Mesodermal cell (in vitro differentiated cells): ENCODE data around the gene NMBR.
"Not testable (repeated sequence)": the region's sequence is repeated elsewhere in the genome, so short reads cannot be mapped to it uniquely, and the experiment has no call there.

Experiments
- H3K27ac ChIP-seq: 2 replicates; pipeline ENCODE4 v1.7.0; 2013; ENCODE audit warnings: mild to moderate bottlenecking, low read depth, low read length, moderate library complexity; ENCODE audit not compliant: severe bottlenecking
- H3K36me3 ChIP-seq: 2 replicates; pipeline ENCODE4 v1.7.1; 2013; ENCODE audit warnings: mild to moderate bottlenecking, low read length, moderate library complexity; ENCODE audit not compliant: control insufficient read depth, insufficient read depth
- H3K4me1 ChIP-seq: one replicate; pipeline ENCODE4 v1.7.1; 2013; ENCODE audit warnings: mild to moderate bottlenecking, low read length; ENCODE audit not compliant: insufficient read depth, control insufficient read depth, poor library complexity, severe bottlenecking
- H3K4me3 ChIP-seq: 2 replicates; pipeline ENCODE4 v1.7.0; 2013; ENCODE audit warnings: low read length, control low read depth, mild to moderate bottlenecking; ENCODE audit not compliant: insufficient read depth, poor library complexity, severe bottlenecking; ENCODE audit errors: extremely low read depth
- H3K9me3 ChIP-seq: 2 replicates; pipeline ENCODE4 v1.7.1; 2013; ENCODE audit warnings: mild to moderate bottlenecking, low read length, moderate library complexity; ENCODE audit not compliant: control insufficient read depth
- WGBS, 2 experiments: methylation state at CpG; one replicate each; pipeline ENCODE4 v1.1.5; 2013; ENCODE audit warnings: missing lambda C conversion rate in 2 of 2; ENCODE audit not compliant: insufficient coverage in 2 of 2; 5-methylcytosine and 5-hydroxymethylcytosine counted together

NMBR gene

GRCh38 chr6:142117366-142117765 is 29.6 kb downstream of the NMBR start:
- Histone ChIP-seq H3K27ac (no peak overlapping the region), H3K4me3 (no peak overlapping the region), H3K4me1 (no peaks in the 10 kb centered on the region), H3K9me3 (no peaks in the 10 kb centered on the region), H3K36me3 (no peaks in the 10 kb centered on the region)
- WGBS, 2 experiments = no CpG with 5 or more reads among the region's 2 CpGs

- no peaks in the 10 kb centered on the region for H3K9me3 ChIP-seq
- H3K4me1 ChIP-seq = no peaks in the 10 kb centered on the region
- no peak overlapping the region for H3K4me3 ChIP-seq
- 4% methylated on average over 4 of the region's 4 CpGs; no CpG with 5 or more reads in 1 of the 2 experiments for WGBS, 2 experiments
- H3K27ac ChIP-seq = no peak overlapping the region
- H3K36me3 ChIP-seq = no peaks in the 10 kb centered on the region
These were observed 34.4 kb downstream of the NMBR start for GRCh38 chr6:142112451-142113061.

GRCh38 chr6:142110820-142111219 is 36.1 kb downstream of the NMBR start:
- H3K4me1 ChIP-seq = not testable (repeated sequence)
- 90 to 100% methylated on average over 7 to 8 of the region's 9 CpGs for WGBS, 2 experiments

GRCh38 chr6:142104820-142105219 is 42.1 kb downstream of the NMBR start:
- not testable (repeated sequence) for H3K9me3 ChIP-seq, H3K27ac ChIP-seq, H3K4me1 ChIP-seq, H3K36me3 ChIP-seq, H3K4me3 ChIP-seq
- 92% methylated on average over 4 of the region's 5 CpGs; no CpG with 5 or more reads in 1 of the 2 experiments for WGBS, 2 experiments

More at GRCh38 chr6:142110820-142111219, 36.1 kb downstream of the NMBR start:
- not testable (repeated sequence) for H3K36me3 ChIP-seq, H3K4me3 ChIP-seq, H3K27ac ChIP-seq, H3K9me3 ChIP-seq

GRCh38 chr6:142088858-142089216 is 58.1 kb downstream of the NMBR start:
- Histone ChIP-seq H3K27ac (no peak overlapping the region), H3K4me1 (no peaks in the 10 kb centered on the region), H3K4me3 (no peak overlapping the region), H3K9me3 (no peaks in the 10 kb centered on the region), H3K36me3 (no peaks in the 10 kb centered on the region)
- 3 to 5% methylated on average over 8 to 11 of the region's 14 CpGs for WGBS, 2 experiments

- no peaks in the 10 kb centered on the region for H3K4me1 ChIP-seq
- WGBS, 2 experiments = 34 to 35% methylated on average over 38 to 40 of the region's 49 CpGs
- H3K4me3 ChIP-seq = no peak overlapping the region
- H3K27ac ChIP-seq = no peak overlapping the region
- H3K9me3 ChIP-seq = no peaks in the 10 kb centered on the region
- H3K36me3 ChIP-seq = no peaks in the 10 kb centered on the region
These were observed 58.7 kb downstream of the NMBR start for GRCh38 chr6:142087950-142088857.

- Histone ChIP-seq H3K27ac (no peak overlapping the region), H3K9me3 (no peaks in the 10 kb centered on the region), H3K4me3 (no peak overlapping the region), H3K4me1 (no peaks in the 10 kb centered on the region), H3K36me3 (no peaks in the 10 kb centered on the region)
These were observed 67.8 kb downstream of the NMBR start for GRCh38 chr6:142079130-142079529.

GRCh38 chr6:142075516-142076101 is 71.3 kb downstream of the NMBR start:
- no peaks in the 10 kb centered on the region for H3K36me3 ChIP-seq
- no peak overlapping the region for H3K27ac ChIP-seq
- no peak overlapping the region for H3K4me3 ChIP-seq
- no peaks in the 10 kb centered on the region for H3K9me3 ChIP-seq
- 73 to 84% methylated on average over 1 to 5 of the region's 7 CpGs for WGBS, 2 experiments
- H3K4me1 ChIP-seq = no peaks in the 10 kb centered on the region

GRCh38 chr6:142074516-142074915 is 72.4 kb downstream of the NMBR start:
- no peaks in the 10 kb centered on the region for H3K36me3 ChIP-seq
- no peak overlapping the region for H3K27ac ChIP-seq
- no CpG with 5 or more reads among the region's 1 CpG for WGBS, 2 experiments
- no peak overlapping the region for H3K4me3 ChIP-seq
- H3K4me1 ChIP-seq = no peaks in the 10 kb centered on the region
- H3K9me3 ChIP-seq = no peaks in the 10 kb centered on the region

- H3K27ac ChIP-seq = no peak overlapping the region
- no peaks in the 10 kb centered on the region for H3K4me1 ChIP-seq
- no peak overlapping the region for H3K4me3 ChIP-seq
- WGBS, 2 experiments = 69 to 94% methylated on average over 3 of the region's 3 CpGs
- no peaks in the 10 kb centered on the region for H3K36me3 ChIP-seq
- H3K9me3 ChIP-seq = no peaks in the 10 kb centered on the region
These were observed 74.9 kb downstream of the NMBR start for GRCh38 chr6:142071981-142072380.

- H3K4me3 ChIP-seq = no peak overlapping the region
- H3K27ac ChIP-seq = no peak overlapping the region
- H3K36me3 ChIP-seq = no peaks in the 10 kb centered on the region
- H3K4me1 ChIP-seq = no peaks in the 10 kb centered on the region
- no peaks in the 10 kb centered on the region for H3K9me3 ChIP-seq
These were observed 78.5 kb downstream of the NMBR start for GRCh38 chr6:142068416-142068815.
